SKM-1 treated with dmso at 0.1 percent for 144 hours (cell line): ENCODE measurements around the gene PPDPF.
"Not testable (repeated sequence)": the region's sequence is repeated elsewhere in the genome, so short reads cannot be mapped to it uniquely, and the experiment has no call there.

Source experiments
- DNase-seq: peaks from one replicate; lab custom pipeline; 2025; ENCODE audit not compliant: unreplicated experiment; lab: John Stamatoyannopoulos, UW

The PPDPF gene

DNA sequence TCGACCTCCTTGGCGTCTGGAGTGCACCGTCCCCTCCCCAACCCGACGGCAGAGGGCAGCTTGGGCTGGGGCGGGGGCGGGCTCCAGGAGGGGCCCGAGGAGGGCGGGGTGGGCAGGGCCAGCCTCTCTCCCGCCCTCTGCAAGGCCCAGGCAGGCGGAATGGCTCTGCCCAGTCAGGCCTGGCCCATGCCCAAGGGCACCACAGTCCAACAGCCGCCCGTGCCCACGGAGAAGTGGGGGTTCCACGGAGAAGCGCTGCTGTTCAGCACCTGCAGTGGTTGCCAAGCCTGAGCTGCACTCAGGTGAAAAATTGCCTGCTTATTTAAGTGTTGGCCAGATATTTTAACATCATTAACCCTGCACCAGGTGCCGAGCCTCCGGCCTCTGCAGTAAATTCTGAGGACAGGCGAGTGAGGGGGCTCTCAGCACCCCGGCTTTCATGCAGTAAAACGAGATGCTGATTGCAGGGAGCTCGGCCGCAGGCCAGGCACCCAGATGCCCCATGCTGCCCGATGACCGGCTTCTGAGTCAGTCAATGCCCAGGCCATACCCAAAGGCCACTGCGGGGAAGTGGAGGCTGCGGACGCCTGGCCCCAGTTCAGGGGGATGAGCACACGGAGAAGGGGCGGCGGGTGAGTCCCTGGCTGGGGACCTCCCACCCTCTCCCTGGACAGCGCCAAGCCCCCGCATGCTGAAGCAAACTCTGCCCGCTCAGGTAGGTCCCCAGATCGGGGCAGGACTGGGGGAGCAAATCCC is 27.3 kb downstream of the PPDPF start, which contains the start of gene SRMS:
Gene SRMS, minus strand, starts transcription at position 25 of the 756 bp plus-strand sequence. CDS start 286 bp downstream, outside the sequence.
- DNase-seq: no peak

DNA sequence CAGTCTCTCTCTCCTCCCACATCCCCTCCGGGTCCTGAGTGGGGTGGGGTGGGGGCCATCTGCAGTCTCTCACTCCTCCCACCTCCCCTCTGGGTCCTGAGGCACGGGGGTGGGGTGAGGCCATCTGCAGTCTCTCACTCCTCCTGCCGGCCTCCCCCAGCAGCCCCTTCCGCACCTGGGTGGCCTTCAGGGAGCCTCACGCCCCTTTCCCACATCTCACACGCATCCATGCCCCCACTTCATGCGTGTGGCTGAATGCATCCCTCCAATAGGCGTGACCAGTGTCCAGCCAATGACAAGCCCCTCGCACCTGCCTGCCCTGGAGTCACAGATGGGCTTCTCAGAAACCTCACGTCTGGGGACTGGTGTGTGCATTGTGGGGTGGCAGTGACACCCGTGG is 28.0 kb downstream of the PPDPF start:
- DNase-seq: no peak

DNA sequence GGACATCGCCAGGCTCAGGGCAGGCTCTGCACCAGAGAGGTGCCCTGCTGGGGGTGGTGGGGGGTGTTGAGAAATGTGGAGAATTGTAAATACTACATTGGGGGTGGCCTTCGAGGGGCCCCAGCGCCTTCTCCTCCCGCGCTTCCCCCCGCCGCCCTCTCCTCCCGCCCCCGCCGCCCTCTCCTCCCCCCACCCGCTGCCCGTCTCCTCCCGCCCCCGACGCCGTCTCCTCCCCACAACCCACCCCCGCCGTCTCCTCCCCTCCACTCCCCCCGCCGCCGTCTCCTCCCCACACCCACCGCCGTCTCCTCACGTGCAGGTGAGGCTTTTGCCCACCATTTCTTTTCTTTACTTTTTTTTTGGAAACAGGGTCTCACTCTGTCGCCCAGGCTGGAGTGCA is 28.5 kb downstream of the PPDPF start:
- no peak for DNase-seq

DNA sequence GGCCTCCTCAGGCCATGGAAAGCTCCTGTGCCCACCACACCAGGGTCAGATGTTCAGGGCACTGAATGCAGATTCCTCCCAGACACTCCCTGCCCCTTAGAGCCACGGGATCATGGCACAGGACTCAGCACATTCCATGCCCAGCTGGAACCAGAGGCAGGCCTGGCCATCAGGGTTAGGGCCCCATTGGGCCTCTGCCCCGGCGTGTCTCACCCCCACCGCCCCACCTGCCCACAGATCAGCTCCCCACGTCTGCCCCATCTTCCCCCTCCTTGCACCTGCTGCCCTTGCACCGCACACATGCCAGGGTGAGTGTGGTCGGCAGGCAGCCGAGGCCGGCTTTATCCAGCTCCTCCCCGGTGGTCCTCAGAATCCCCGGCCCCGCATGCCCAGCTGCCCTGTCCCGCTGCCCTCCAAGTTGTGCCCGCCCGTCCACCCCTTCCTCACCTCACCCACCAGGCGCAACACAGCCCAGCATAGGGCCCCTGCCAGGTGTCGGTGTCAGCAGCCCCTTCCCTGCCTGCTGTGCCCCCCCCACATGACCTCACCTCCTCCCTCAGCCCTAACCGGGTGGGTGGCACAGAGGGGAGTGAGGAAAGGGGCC is 29.2 kb downstream of the PPDPF start:
- no peak for DNase-seq

DNA sequence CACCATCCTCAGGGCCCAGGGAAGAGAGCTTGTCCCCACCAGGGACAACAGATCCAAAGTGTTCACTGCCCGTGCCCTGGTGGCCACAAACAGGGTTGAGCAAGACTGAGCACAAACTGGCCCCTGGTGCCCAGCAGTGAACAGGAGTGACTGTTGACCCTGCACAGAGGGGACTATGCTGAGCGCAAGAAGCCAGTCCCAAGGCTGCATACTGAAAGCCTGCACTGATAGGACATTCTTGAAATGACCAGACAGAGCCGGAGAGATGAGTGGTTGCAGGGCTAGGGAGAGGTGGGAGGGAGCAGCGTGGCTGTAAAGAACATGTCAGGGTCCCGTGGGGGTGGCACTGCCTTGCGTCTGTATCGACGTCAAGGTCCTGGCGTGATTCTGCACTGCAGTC is 30.5 kb downstream of the PPDPF start:
- DNase-seq: no peak

DNA sequence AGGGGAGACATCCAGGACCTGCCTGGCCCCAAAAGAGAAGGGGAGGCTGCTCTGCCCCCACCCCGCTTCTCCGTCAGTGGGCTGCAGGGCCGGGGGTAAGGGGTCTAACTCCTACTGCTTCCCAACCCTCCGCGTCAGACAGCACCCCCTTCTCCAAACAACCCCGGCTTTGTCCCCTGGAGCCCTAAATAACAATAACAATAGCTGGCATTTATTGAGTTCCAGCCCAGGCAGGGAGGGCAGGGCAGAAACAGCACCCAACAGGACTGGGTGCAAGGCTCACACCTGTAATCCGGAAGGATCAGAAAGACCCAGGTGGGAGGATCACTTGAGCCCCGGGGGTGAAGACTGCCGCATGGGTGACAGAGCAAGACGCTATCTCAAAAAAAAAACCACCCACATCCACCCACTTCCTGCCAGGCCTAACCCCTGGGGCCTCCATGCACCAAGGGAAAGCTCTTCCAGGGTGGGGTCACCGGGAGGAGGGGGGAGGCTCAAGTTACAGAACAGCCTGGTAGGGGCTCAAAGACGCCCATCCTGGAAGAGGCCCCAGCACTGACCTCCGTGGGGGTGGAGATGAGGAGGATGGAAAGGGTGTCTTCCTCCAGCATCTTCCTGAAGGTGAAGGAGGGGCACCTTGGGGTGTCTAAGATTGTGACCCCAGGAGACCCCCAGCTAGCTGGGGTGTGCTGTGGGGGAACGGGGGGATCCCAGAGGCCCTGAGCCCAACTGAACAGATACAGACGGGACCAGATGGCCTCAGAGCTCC is 32.1 kb downstream of the PPDPF start:
- DNase-seq: no peak

DNA sequence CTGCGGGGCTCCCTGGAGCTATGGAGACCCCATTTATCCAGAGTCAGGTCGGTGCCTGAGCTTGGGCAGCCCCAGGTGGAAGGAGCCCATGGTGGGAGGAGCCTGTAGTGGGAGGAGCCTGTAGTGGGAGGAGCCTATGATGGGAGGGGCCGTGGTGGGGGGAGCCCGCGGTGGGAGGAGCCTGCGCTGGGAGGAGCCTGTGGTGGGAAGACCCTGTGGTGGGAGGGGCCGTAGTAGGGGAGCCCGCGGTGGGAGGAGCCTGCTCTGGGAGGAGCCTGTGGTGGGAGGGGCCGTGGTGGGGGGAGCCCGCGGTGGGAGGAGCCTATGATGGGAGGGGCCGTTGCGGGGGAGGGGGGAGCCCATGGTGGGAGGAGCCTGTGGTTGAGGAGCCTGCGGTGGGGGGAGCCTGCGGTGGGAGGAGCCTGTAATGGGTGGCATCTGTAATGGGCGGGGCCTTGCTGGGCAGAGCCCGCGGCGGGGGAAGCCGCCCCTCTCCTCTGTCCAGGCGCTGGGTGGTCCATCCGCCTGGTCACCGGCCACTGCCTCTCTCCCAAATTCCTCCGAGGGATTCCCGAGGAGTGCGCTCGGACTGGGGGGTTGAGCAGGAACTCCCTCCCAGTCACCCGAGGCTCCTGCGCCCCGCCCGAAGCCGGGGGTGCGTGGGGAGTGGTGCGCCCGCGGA is 32.8 kb downstream of the PPDPF start:
- DNase-seq: no peak

DNA sequence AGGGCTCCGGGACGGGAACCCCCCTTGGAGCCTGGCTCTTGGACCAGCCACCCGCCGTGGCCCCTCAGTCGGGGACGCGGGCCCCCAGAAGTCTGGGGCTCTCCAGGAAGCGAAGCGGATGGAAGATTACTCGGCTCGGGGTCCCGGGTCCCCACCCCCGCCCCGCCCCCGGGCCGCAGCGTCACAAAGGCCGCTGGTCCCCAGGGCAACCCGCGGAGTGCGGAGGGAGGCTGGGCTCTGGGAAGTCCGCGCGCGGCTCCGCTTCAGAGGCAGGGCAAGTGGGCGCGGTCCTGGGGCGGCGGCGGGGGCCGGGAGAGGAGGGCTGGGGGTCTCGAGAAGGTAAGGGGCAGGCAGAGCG is 33.3 kb downstream of the PPDPF start, which contains the start of gene FNDC11:
Gene FNDC11, plus strand, starts transcription at position 227 of the 358 bp plus-strand sequence. CDS start 1,505 bp downstream, outside the sequence.
- no peak for DNase-seq

DNA sequence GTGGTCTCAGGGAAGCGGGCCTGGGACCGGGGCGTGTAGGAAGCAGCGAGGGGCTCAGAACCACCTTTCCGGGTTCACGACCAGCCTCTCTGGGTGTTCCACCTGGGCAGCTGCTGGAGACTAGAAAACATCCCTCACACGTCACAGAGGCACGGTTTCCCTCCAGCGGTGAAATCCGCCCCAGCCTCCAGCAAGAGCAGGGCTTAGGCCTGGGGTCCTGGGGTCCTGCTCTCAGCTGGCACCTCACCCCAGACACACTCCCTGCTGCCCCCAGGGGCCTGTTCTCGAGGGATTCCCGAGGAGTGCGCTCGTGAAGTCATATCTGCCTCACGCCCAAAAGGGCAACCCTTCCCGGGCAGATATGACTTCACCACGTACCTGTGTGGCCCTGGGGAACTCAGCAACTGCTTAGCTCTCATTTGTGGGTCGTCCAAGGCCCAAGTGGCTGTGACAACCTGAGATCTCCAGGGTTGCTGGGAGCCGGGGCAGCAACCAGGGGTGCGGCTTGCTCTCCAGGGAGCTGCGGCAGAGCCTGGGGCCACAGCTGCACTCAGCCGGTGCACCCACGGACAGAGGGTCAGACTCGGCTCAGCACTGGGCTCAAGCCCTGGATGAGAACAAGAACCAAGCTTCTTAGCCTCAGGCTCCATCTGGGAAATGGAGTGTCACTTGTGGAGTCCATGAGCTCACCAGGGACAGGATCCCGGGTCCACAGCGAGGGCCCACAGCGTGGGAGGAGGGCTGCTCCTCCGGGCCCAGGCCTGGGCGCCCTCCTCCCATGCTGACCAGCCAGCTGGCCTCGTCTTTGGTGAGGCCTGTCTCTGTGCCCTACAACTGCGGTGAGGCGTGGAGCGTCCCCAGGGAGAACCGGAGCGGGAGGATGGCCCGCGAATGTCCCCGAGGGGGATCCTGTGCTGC is 34.1 kb downstream of the PPDPF start:
- no peak for DNase-seq

DNA sequence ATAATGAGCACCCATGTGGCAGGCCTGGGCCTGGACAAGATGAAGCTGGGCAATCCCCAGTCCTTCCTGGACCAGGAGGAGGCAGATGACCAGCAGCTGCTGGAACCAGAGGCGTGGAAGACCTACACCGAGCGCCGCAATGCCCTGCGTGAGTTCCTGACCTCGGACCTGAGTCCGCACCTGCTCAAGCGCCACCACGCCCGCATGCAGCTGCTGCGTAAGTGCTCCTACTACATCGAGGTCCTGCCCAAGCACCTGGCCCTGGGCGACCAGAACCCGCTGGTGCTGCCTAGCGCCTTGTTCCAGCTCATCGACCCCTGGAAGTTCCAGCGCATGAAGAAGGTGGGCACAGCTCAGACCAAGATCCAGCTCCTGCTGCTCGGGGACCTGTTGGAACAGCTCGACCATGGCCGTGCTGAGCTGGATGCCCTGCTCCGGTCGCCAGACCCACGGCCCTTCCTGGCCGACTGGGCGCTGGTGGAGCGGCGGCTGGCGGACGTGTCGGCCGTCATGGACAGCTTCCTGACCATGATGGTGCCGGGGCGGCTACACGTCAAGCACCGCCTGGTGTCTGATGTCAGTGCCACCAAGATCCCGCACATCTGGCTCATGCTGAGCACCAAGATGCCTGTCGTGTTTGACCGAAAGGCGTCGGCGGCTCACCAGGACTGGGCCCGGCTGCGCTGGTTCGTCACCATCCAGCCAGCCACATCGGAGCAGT is 35.3 kb downstream of the PPDPF start:
- no peak for DNase-seq

DNA sequence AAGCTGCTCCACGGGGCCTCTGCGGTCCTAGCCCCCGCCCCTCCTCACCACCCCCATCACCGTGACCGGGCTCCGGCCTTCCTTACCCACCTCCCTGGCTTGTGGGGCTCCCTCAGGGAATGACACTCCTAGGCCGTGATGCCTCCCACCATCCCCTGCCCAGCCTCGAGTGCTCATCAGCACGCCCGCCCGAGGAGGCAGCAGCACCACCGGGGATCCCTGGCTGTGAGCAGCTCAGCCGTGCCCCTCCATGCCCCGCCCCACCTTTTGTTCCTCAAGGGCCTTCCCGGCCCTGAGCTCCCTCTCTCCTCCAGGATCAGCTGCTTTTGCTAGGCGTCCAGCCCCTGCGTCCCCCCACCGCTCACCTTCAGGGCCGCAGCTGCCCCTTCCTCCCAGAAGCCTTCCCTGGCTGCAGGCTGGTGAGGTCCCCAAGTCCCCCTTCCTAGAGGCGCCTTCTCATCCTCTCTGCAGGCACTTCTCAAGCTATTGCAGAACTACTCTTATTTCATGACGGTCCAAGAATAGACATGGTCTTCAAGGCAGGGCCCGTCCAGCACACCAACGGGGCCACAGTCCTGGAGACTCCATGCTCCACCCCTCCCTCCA is 36.4 kb downstream of the PPDPF start:
- no peak for DNase-seq

DNA sequence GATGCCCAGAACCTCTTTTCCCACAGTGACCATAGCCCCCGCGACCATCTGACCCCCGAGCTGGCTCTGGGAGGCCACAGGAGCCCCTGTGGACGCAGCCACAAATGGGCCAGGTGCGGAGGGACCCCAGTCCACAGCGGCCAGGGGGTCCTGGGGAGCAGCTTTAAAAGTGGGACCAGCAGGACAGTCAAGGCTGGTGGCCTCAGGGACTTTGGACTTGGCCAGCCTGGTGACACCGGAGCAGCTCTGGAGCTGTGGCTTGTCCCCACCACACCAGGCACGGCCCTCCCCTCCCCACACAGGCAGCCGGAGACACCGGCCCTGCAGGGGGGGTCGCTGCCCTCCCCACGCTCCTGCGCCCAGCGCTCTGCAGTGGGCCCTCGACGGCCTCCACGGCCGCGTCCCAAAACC is 36.9 kb downstream of the PPDPF start:
- no peak for DNase-seq

DNA sequence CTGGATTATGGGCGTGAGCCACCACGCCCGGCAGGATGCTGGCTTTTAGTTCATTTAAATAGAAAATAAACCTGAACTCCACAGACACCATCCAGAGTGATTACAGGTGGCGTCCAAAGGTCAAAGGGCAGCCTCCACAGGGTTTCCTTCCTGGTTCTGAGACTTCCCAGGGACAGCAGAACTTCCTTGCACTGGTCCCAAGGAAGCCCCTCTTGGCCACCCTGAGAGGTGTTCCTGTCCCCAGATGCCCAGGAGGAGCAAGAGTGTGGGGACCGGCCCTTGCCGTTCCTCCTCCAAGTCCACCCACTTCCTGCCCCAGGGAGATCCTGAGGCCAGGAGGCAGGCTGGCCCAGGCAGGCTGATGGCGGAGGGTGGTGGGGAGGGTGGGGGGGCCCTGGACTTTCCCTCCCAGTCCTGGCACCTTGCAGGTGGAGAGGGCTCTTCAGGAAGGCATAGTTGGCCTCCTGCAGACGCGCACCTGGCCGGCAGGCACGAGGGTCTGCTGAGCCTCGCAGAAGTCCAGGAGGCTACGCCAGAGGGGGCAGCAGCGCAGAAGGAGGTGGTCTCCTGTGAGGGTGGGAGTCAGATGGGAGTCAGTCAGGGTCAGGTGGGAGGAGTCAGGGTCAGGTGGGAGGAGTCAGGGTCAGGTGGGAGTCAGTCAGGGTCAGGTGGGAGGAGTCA is 38.4 kb downstream of the PPDPF start:
- no peak for DNase-seq

DNA sequence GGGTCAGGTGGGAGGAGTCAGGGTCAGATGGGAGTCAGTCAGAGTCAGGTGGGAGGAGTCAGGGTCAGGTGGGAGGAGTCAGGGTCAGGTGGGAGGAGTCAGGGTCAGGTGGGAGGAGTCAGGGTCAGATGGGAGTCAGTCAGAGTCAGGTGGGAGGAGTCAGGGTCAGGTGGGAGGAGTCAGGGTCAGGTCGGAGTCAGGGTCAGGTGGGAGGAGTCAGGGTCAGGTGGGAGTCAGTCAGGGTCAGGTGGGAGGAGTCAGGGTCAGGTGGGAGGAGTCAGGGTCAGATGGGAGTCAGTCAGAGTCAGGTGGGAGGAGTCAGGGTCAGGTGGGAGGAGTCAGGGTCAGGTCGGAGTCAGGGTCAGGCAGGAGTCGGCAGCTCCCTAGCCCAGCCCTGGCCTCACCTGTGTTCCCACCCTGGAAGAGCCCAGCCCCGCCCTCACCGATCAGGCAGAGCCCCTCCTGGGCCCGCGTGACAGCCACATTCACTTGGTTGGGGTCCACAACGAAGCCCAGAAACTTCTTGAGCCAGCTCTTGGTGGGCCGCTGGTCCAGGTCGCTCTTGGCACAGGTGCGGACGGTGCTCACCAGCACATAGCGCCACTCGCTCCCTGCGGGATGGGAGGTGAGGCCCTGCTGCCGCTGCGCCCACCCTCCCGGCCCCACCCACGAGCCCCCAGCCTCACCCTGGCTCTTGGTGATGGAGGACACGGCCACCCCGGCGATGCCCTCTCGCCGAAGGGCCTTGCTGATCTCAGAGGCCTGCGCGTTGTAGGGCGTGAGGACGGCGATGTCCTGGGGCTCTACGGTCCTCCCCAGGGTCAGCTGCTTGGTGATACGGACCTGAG is 39.1 kb downstream of the PPDPF start:
- DNase-seq: not testable (repeated sequence)

DNA sequence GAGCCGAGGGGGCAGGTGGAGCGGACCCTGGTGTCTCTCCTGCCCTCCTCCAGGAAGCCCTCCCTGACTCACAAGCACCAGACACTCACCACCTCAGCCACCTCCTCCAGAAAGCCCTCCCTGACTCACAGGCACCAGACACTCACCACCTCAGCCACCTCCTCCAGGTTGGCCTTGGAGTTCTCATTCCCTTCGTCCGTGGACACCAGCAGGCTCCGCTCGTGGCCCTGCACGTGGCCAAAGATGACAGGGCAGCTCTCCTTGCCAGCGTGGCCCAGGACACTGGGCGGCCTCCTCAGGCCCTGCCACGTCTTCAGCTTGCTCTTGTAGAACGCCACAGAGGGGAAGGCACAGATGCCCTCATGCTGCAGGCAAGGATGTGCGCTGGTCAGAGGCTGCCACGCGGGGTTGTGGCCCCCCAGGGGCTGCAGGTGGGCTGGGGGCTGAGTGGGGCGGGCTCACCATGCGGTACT is 39.8 kb downstream of the PPDPF start:
- DNase-seq: no peak

DNA sequence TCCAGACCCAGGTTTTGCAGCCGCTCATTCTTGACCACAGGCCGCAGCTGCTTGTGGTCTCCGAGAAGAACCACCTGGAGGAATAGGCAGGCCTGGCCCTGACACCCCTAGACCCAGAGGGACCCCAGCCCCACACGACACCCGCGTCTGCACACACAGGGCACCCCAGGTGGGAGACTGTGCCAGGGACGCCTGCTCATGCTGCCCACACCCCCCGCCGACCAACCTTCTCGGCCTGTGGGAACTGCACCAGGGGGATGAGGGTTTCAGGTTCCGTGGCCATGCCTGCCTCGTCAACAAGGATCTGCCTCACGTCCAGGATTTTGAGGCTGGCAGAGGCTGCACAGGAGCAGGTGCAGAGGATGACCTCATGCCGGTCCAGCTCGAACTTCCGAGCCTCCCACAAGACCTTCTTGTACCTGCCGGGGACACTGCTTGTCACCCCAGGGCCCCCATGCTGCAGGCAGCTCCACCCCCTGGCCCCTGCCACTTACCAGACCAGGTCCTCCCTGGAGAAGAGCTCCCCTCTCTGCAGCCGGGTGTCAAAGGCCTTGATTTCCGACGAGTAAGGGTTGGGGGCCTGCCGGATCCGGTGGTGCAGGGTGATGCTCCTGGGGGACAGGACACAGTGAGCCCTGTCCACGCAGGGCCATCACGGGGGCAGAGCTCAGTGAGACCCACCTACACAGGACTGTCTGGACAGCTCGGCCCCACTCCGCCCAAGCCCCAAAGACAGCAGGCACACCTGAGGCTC is 40.5 kb downstream of the PPDPF start:
- no peak for DNase-seq
